Heart right ventricle (tissue), 16 donors: Measurements from ENCODE around the gene CYP26C1. TPM values are rescaled to one million over a fixed set of nuclear protein-coding genes. Genes with fewer than 3 reads are reported as not detected.

ENCODE experiments used
- ATAC-seq, 8 donors: fragments of 200-7000 bp; cut with Tn5 transposase; one replicate each; pipeline ENCODE4 v1.9.1; 2020; ENCODE audit warnings: mild to moderate bottlenecking in 8 of 8, moderate library complexity in 8 of 8, moderate number of reproducible peaks in 1 of 8
- DNase-seq, 2 donors: peaks; one replicate each; pipeline ENCODE4 v3.0.0-alpha.2; 2020
- H3K27ac ChIP-seq, 10 donors: fragments of 200-600 bp; sonication (generic) in 2 of 10; one replicate each; pipeline versions ENCODE4 v1.5.0 to v1.8.0; 2020 to 2022; ENCODE audit warnings: mild to moderate bottlenecking in 3 of 10
- H3K27me3 ChIP-seq, 7 donors: fragments of 200-600 bp; one replicate each; pipeline ENCODE4 v1.8.0; 2021 to 2022; ENCODE audit warnings: mild to moderate bottlenecking in 2 of 7
- H3K36me3 ChIP-seq, 9 donors: fragments of 200-600 bp; sonication (generic) in 1 of 9; one replicate each; pipeline versions ENCODE4 v1.5.0 to v1.8.0; 2020 to 2022; ENCODE audit warnings: mild to moderate bottlenecking in 2 of 9
- H3K4me1 ChIP-seq, 9 donors: fragments of 200-600 bp; sonication (generic) in 1 of 9; one replicate each; pipeline versions ENCODE4 v1.5.0 to v1.8.0; 2020 to 2022; ENCODE audit warnings: mild to moderate bottlenecking in 4 of 9
- H3K4me3 ChIP-seq, 10 donors: fragments of 200-600 bp; sonication (generic) in 2 of 10; one replicate each; pipeline versions ENCODE4 v1.5.0 to v1.8.0; 2020 to 2022; ENCODE audit warnings: mild to moderate bottlenecking in 7 of 10, moderate library complexity in 2 of 10
- H3K9me3 ChIP-seq, 11 donors: fragments of 200-600 bp in 10 of 11; sonication (generic) in 2 of 11; one replicate each; pipeline versions ENCODE4 v1.5.0 to v1.8.0; 2013 to 2022; ENCODE audit warnings: mild to moderate bottlenecking in 2 of 11, control low read depth in 1 of 11, moderate library complexity in 1 of 11
- WGBS, 2 donors: extraction: QIAGEN DNeasy Blood & Tissue Kit; methylation state at CpG; one replicate each; pipeline ENCODE4 v1.1.7; 2013; ENCODE audit warnings: inconsistent platforms in 1 of 2; 5-methylcytosine and 5-hydroxymethylcytosine counted together
- intact Hi-C, 10 donors: fragments of 100-400 bp; cut with DNase I; formaldehyde crosslinking; loops; one replicate each; pipeline versions ENCODE4 v1.11.1 to v1.14.2; 2022
- polyA plus RNA-seq, 2 donors: library from polyadenylated mRNA; stranded (reverse); fragments of 200-250 nt; gene quantifications; one replicate each; pipeline ENCODE4 v1.2.3, GENCODE V29; 2013
- total RNA-seq, 10 donors: library from RNA; stranded (reverse); fragmentation: NEBNext Ultra II Directional in 3 of 10; extraction: Animal tissue kit (Norgen Biotek cat#: 25700) in 3 of 10; gene quantifications; one replicate each; pipeline versions ENCODE4 v1.2.1 to v1.2.4, GENCODE V29; 2021 to 2023
- TF ChIP-seq, protein P1 (sequence below), 9 donors: fragments of 200-600 bp; sonication (generic) in 2 of 9; IDR thresholded peaks; one replicate each; pipeline versions ENCODE4 v1.5.0 to v1.8.0; 2021 to 2022; ENCODE audit warnings: antibody characterized with exemption in 9 of 9, mild to moderate bottlenecking in 5 of 9, moderate library complexity in 1 of 9
- donor health status: Arrhythmogenic right ventricular cardiomyopathy.
- donor health status: ischemic (EF 13 %, LVEDD 7.1; RV severe dilation, severe dysfunction).
- donor health status: healthy with polysubstance abuse.
- donor health status: DM: no; HTN: yes; CAD: no.
- donor health status: DM: no; HTN: no; CAD: no.
- donor health status: ischemic (EF 25% LVEDD 6.9; RV normal size, moderate dysfunction).
- donor health status: ischemic (EF 25% LVEDD 5.7; RV mildly dilated, moderate dysfunction).
- donor health status: healthy.
- donor health status: DM: yes; HTN: yes; CAD: no.
- donor health status: Ischemic cardiomyopathy.
- donor health status: ischemic (EF 35%, LVEDD 5.7; RV mildly dilated, moderate dysfunction).
- donor health status: nonischemic (EF 11% LVEDD 7.7; RV severe dilation, severe dysfunction).
- donor health status: DM: yes; HTN: yes; CAD: no.
- donor health status: PGD.
- donor health status: ischemic (EF 29% LVEDD 5.4; RV normal size, mild dysfunction).
- donor health status: nonischemic (EF 23%, LVEDD 6.1; RV moderate dilation, normal function).

Gene CYP26C1
- total and polyA plus RNA-seq, 12 donors, result 0.08 to 0.15 TPM; not detected in 10

DNA sequence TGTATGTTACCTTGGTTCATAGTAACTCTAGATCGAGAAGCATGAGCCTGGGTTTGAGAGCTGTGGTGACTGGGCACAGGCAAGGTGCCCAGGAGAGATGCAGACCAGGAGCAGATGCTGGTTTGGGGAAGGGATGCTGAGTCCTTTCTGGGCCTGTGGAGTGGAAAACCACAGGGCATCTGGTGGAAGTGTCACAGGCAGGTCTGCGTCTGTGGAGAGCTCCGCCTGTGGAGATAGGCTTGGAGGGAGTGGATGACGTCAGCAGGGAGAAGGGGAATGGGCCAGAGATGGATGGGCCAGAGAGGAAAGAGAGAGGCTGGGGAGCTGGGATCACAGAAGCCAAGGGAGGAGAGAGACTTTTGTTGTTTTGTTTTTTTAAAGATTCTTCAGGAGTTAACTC is 27.9 kb downstream of the CYP26C1 start:
- TF ChIP-seq, protein P1, sequence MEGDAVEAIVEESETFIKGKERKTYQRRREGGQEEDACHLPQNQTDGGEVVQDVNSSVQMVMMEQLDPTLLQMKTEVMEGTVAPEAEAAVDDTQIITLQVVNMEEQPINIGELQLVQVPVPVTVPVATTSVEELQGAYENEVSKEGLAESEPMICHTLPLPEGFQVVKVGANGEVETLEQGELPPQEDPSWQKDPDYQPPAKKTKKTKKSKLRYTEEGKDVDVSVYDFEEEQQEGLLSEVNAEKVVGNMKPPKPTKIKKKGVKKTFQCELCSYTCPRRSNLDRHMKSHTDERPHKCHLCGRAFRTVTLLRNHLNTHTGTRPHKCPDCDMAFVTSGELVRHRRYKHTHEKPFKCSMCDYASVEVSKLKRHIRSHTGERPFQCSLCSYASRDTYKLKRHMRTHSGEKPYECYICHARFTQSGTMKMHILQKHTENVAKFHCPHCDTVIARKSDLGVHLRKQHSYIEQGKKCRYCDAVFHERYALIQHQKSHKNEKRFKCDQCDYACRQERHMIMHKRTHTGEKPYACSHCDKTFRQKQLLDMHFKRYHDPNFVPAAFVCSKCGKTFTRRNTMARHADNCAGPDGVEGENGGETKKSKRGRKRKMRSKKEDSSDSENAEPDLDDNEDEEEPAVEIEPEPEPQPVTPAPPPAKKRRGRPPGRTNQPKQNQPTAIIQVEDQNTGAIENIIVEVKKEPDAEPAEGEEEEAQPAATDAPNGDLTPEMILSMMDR (IDR thresholded peaks at IDR 0.05), result no peak
- Histone ChIP-seq H3K36me3 (no peaks in the 10 kb centered on the region), H3K4me1 (no peaks in the 10 kb centered on the region), H3K4me3 (no peak overlapping the region), H3K27ac (no peak overlapping the region), H3K27me3 (peaks cover 0 to 16% (median 3%) of the 10 kb centered on the region in 7 donors), H3K9me3 (no peaks in the 10 kb centered on the region)
- intact Hi-C loops, result loop anchor here in 6 of 10 donors (10.0 kb wide), 2 partner anchors 196 to 266 kb away; no protein-coding TSS in a partner anchor
- DNase-seq, result no peak
- 60 to 62% methylated on average over 4 of the region's 4 CpGs for WGBS, 2 donors
- ATAC-seq, result no peak

DNA sequence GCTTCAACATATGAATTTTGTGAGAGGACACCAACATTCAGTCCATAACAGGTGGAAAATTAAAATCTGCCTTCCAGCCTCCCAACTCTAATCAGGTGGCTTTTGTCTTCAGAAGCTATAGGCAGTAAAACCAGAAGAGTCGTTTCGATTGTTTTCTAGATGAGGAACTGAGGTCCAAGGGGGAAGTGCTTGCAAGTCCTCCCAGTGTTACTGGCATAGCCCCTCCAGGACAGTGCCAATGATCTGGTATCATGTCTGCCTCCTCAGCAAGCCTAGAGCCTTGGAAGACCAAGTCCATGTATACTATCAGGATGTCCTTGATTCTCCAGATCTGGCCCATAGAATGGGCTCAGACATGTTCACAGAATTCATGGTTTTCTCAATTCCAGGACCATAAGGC is 30.0 kb downstream of the CYP26C1 start:
- ATAC-seq (no peak), DNase-seq (no peak)
- TF ChIP-seq, protein P1 (IDR thresholded peaks at IDR 0.05), result no peak
- H3K27me3 ChIP-seq, result peaks cover 0 to 16% (median 3%) of the 10 kb centered on the region in 7 donors
- no peak overlapping the region for H3K4me3 ChIP-seq
- no peak overlapping the region for H3K27ac ChIP-seq
- H3K4me1 ChIP-seq, result no peaks in the 10 kb centered on the region
- no peaks in the 10 kb centered on the region for H3K9me3 ChIP-seq
- 81 to 84% methylated on average over 2 of the region's 2 CpGs for WGBS, 2 donors
- intact Hi-C loops, result no loop called here
- no peaks in the 10 kb centered on the region for H3K36me3 ChIP-seq

DNA sequence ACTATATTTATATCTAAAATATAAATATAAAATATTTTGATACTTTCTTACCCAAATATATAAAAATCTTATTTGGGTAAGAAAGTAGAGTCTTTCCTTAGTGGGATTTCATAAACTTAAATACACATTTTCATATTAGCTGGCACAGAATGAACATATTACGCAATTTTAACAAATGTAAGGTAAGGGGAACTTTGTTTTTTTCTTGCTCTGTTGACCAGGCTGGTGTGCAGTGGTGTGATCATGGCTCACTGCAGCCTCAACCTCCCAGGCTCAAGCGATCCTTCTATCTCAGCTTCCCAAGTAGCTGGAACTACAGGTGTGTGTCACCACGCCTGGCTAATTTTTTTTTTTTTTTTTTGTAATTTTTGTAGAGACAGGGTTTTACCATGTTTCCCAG is 31.4 kb downstream of the CYP26C1 start:
- 96 to 98% methylated on average over 3 of the region's 3 CpGs for WGBS, 2 donors
- no peak for DNase-seq

DNA sequence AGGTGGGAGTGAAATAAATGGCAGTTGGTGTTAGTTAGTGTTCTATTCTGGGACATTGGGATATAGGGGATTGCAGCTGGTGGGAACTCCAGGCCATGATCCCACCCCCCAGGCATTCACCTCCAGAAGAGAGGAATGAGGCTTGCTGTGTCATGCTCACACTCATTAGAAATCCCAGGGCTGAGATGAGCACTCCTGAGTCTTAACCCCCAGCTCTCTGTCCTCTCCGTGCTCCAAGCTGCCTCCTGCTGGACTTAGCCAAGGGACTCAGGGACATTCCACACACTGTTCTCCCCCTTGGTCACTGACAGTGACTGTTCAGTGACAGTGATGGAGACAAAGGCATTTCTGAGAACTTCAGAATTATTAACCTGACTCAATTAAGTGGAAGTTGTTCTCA is 34.6 kb downstream of the CYP26C1 start:
- TF ChIP-seq, protein P1 (IDR thresholded peaks at IDR 0.05), result no peak
- no peak for ATAC-seq
- H3K4me1 ChIP-seq, result no peaks in the 10 kb centered on the region
- intact Hi-C loops, result no loop called here
- H3K27ac ChIP-seq, result no peak overlapping the region
- H3K9me3 ChIP-seq, result no peaks in the 10 kb centered on the region
- 46 to 58% methylated on average over 1 of the region's 1 CpG for WGBS, 2 donors
- H3K27me3 ChIP-seq, result peaks cover 0 to 5% (median 0%) of the 10 kb centered on the region in 7 donors
- no peak overlapping the region for H3K4me3 ChIP-seq
- no peaks in the 10 kb centered on the region for H3K36me3 ChIP-seq
- no peak for DNase-seq

More for the DNA sequence above, 31.4 kb downstream of the CYP26C1 start:
- no peaks in the 10 kb centered on the region for H3K9me3 ChIP-seq
- no peak overlapping the region for H3K27ac ChIP-seq
- H3K4me1 ChIP-seq, result no peaks in the 10 kb centered on the region
- no peaks in the 10 kb centered on the region for H3K36me3 ChIP-seq
- no peak for ATAC-seq
- H3K27me3 ChIP-seq, result peaks cover 0 to 15% (median 3%) of the 10 kb centered on the region in 7 donors
- no peak overlapping the region for H3K4me3 ChIP-seq
- TF ChIP-seq, protein P1 (IDR thresholded peaks at IDR 0.05), result no peak
- intact Hi-C loops, result no loop called here
